Kidney glomerular epithelial cell (primary cell): ENCODE measurements around the gene PPP1R37.

Source experiments
- DNase-seq: peaks from one replicate; lab custom pipeline; 2025; lab: John Stamatoyannopoulos, UW

Gene PPP1R37

DNA sequence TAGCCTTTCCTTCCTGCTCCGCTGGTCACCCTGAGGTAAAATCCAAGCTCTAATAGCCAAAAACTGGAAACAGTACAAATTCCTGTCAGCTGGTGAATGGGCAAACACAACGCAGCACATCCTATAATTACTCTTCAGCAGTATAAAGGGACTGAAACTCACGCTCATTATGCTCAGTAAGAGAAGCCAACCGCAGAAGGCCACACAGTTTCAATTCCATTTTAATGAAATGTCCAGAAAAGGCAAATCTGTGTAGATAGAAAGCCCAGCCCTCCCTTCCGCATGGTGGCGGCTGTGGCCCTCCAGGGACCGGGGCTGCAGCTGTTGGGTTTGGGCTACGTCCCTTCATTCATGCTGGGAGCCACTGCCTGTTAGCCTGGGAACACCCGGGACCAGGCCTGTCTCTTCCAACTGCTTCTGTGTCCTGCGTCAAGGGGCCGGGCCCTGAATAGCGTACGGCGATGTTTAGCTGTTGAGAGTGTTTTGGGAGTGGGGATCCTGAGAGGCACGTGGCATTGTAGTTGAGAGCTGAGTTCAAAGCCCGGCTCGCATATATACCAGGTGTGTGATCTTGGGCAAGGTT, 44.3 kb downstream of the PPP1R37 start:
- no peak for DNase-seq

DNA sequence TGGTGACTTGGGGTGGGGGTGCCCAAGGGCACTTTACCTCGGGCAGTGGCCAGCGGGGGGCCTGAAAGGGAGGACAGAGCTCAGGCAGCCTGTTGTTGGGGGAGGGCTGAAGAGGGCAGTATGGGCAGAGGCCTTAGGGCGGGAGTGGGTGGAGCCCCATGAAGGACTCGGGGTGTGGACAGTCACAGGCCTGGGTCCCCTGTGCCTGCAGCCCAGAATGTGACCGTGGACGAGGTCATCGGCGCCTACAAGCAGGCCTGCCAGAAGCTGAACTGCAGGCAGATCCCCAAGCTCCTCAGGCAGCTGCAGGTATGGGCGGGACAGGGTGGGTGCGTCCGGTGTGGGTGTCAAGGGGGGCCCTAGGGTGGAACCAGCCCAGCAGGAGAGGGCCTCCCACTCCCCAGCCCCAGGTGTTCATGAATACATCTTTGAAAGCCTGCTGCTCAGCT, 45.3 kb downstream of the PPP1R37 start:
- no peak for DNase-seq

DNA sequence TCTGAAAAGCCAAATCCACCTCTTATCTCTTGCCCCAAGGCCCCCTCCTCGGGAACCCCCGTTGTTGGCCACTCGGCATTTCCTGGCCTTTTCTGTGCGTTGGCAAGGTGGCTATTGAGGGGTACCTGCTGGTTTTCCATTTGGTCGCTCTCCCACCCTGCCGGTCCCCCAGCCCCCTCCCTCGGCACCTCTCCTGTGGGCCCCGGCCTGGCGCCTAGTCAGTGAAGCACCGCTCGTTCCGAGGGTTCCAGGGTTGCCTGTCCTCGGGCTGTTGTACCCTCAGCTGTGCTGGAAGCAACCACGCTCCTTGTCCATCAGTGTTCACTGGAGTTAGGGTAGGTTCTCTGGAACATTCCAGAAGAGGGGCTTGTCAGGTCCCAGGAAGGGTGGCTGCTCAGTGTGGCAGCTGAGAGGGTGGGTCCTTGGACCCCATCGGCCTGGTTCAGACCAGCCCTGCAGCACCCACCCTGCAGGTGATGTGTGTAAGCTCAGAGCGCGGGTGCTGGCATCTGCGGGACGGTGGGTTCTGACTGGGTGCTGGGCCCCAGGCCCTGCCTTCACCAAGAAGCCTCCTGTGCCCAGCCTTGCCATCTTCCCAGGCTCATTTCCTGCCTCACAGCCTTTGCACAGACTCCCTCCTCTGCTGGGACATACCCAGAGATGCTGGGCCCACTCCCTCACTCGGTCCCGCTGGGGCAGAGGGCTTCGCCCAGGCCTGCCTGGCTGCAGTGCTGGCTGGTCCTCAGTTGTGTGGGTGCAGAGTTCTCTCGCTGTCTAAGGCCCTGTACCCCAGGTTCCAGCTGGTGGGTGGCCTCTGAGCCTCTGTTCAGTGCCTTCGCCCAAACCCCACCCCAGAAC, 46.5 kb downstream of the PPP1R37 start:
- no peak for DNase-seq

DNA sequence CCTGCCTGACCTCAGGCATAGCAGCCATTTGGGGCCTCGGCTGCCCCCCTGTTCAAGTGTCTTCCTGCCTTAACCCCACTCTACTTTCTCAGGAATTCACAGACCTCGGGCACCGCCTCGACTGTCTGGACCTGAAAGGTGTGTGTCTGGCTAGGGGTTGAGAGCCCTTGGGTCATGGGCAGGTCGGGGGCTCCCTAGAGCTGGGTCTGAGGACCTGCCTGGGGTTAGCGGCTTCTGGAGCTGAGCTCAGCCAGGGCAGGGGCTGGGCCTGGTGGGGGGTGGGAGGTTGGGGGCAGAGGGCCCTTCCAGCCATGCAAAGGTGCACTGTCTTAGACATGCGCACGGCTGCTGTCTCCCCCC, 47.1 kb downstream of the PPP1R37 start:
- no peak for DNase-seq

DNA sequence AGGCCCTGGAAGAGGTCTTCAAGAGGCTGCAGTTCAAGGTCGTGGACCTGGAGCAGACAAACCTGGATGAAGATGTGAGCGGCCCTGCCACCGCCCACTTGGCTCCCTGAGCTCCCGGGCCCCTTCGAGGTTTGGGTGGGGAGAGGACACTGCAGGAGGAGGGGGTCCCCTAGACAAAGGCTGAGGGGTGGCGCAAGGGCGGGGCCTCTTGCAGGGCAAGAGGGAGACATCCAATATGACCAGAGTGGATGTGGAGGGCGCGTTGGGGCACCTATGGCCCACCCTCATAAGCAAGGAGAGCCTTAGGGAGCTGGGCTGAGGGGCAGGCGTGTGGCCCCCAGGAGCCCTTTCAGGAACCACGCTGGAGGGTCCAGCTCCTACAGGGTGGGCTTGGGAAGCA, 47.6 kb downstream of the PPP1R37 start:
- DNase-seq, result no peak

DNA sequence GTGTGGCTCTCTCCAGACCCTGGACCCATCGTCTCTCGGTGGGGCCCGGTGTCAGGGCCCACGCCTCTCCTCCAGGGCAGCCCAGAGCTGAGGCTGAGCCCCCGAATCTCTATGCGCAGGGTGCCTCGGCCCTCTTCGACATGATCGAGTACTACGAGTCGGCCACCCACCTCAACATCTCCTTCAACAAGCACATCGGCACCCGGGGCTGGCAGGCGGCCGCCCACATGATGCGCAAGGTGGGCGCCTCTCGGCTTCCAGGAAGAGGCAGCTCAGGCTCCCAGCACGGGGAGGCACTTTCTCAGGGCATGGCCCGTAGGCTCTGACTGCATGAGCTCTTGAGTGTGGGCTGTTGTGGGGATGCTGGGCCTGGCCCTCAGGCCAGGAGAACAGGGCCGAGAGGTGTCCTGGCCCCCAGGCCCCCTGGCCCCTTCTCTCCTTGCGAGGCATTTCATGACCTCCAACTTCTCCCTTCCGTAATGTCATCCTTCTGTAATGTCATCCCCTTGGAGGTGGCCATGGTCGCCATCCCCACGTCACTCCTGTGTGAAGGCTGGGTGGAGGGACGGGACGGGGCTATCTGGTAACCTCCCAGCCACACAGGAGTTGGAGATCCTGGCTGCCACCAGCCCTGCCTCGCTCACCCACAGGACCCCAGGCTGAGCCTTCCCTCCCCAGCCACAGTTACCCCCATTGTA, 48.4 kb downstream of the PPP1R37 start:
- DNase-seq, result no peak

DNA sequence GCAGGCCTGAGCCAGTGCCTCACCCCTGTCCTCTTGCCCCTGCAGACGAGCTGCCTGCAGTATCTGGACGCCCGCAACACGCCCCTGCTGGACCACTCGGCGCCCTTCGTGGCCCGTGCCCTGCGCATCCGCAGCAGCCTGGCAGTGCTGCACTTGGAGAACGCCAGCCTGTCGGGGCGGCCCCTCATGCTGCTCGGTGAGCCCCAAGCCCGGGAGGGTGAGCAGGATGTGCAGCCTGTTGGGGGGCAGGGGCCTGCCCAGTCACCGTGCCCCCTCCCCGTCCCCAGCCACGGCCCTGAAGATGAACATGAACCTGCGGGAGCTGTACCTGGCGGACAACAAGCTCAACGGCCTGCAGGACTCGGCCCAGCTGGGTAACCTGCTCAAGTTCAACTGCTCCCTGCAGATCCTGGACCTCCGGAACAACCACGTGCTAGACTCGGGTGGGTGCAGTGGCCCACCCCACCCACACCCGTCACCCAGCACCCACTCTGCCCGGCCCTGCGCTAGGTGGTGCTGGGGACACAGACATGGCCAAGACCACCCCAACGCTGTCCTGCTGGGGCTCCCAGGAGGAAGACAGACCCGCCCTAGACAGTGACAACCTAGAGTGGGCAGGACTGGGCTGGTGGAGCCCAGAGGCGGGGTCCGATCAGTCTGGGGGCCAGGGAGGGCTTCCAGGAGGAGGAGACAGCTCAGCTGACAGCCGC, 49.2 kb downstream of the PPP1R37 start:
- no peak for DNase-seq

DNA sequence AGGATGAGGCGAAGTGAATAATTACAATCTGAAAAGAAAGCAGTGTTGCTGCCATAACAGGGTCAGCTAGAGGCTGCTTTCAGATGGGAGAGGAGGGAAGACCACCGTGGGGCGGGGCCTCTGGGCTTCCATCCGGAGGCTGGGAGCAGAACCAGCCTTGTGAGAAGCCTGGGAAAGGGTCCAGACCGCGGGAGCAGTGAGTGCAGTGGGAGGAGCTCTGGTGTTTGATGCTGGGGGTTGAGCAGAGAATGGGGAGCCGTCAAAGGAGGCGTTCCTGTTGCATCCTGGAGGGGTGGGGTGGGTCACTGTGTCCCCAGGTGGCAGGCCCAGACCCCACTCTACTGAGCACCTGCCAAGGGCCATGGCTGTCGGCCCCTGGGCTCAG, 49.7 kb downstream of the PPP1R37 start:
- DNase-seq, result no peak

DNA sequence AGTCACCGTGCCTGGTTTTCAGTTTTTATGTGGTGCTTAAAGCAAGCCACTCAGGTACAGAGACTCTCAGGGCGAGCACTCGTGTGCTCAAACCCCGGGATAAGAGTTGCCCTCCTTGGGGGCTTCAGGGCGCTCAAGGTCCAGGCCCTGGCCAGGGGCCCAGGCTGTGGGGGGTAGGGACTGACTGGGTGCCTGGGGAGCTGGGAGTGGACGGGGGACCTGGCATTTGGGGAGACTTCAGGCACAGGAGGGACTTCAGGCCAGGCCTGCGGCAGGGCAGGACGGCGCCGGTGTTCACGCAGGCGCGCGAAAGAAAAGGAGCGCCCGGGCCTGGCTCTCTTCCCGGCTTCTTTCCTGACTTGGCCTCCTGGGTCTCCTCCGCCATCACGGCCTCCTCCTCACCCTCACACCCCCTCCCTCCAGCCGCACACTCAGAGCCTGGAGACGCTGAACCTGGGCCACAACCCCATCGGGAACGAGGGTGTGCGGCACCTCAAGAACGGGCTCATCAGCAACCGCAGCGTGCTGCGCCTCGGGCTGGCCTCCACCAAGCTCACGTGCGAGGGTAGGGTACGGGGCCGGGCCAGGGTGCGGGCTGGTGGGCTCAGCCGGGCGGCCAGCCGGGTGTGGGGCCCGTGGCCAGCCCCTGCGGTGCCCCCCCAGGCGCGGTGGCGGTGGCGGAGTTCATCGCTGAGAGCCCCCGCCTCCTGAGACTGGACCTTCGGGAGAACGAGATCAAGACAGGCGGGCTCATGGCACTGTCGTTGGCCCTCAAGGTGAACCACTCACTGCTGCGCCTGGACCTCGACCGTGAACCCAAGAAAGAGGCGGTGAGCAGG, 51.7 kb downstream of the PPP1R37 start:
- no peak for DNase-seq

DNA sequence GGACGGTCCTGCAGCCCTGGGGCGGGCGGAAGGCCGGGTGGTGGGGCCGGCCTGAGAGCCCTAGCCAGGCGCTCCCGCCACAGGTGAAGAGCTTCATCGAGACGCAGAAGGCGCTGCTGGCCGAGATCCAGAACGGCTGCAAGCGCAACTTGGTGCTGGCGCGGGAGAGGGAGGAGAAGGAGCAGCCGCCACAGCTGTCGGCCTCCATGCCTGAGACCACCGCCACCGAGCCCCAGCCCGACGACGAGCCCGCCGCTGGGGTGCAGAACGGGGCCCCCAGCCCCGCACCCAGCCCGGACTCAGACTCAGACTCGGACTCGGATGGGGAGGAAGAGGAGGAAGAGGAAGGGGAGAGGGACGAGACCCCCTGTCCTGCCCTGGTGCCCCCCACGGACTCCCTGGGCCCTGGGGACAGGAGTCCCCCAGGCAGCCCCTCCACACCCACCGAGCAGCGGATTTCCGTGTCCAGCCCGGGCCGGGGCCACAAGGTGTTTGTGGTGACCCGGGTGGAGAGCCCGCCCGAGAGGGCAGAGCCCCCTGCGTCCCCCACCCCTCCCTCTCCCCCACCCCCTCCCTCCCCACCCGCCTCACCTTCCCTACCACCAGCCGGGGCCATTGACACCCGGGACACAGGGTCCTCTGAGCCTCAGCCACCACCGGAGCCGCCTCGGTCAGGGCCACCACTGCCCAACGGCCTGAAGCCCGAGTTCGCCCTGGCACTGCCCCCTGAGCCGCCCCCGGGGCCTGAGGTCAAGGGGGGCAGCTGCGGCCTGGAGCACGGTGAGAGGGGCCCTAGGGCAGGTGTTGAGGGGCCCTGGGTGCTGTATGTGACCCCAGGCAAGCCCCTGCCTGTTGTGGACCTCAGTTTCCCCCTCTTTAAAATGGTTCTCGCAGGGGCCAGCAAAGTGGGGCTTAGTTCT, 52.6 kb downstream of the PPP1R37 start:
- DNase-seq, result no peak

DNA sequence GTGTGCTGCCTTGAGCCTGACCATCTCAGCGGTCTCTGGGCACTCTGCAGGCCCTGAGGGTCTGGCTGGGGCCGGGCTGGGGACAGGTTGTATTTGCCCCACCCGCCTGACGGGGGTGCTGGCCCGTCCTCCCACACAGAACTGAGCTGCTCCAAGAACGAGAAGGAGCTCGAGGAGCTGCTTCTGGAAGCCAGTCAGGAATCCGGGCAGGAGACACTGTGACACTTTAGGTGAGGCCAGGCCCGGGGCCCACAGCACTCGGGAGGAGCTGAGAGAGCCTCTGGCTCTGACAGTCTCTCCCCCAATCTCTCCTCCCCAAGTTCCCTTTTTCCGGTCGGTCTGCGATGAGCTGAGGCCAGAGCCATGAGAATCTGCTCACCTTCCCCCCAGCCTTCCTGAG, 53.3 kb downstream of the PPP1R37 start:
- no peak for DNase-seq

DNA sequence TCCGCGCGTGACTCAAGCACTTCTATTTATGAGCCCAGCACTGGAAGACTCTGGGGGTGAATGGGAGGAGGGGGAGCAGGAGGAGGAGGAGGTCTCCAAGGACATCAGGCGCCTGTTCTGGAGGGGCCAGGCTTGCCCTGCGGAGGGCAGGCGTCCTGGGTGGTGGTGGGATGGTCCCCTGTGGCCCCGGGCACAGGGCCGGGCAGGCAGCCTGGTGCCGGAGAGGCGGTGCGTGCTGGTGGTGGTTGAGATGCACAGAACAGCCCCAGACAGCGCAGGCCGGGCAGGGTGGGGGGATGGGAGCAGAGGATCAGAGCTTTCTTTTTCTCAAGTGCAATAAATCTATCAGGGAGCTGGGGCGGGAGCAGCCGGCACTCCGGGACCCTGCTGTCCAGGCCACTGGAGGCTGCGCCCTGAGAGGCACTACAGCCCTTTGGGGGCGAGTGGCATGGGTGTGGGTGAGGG, 53.8 kb downstream of the PPP1R37 start:
- no peak for DNase-seq

DNA sequence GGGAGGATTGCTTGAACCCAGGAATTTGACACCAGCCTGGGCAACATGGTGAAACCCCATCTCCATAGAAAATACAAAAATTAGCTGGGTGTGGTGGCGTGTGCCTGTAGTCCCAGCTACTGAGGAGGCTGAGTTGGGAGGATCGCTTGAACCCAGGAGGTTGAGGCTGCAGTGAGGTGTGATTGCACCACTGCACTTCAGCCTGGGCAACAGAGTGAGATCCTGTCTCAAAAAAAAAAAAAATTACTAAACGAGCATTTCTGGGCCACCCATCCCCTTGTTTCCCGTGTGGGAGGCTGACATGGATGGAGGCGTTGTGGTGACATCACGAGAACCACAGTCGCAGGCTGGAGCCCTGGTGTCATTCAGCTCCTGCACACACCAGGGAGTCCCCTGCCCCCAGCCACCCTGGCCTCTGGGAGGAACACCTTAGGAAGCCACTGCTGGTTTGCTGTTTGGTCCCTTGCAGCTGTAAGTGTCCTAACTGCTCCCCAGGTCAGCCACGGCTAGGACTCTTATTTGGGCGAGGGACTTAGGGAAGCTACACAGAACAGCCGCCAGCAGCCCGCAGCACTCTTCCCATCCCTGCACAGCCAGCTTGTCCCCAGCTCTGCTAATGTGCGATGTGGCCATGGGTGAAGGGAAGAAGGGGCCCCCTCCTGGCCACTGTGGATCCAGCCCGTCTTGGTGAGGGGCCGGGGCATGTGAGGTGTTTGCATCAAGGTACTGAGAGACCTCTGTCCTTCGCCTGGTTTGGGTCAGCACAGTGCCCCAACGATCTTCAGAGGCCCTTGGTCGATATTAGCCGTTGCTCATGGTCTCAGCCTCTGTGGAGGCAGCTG, 55.1 kb downstream of the PPP1R37 start:
- DNase-seq, result no peak

DNA sequence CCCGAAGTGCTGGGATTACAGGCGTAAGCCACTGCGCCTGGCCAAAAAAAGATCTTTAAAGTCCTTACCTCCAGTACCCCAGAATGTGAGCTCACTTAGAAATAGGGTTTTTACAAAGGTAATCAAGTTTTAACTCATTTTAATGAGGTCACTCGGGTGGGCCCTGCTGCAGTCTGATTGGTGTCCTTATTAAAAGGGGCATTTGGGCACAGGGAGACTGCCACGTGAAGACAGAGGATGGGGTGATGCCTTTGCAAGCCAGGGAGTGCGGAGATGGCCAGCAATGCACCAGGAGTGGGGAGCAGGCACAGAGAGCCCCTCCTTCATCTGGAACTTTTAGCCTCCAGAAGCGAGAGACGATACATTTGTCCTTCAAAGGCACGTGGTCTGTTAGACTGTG, 56.1 kb downstream of the PPP1R37 start:
- no peak for DNase-seq

DNA sequence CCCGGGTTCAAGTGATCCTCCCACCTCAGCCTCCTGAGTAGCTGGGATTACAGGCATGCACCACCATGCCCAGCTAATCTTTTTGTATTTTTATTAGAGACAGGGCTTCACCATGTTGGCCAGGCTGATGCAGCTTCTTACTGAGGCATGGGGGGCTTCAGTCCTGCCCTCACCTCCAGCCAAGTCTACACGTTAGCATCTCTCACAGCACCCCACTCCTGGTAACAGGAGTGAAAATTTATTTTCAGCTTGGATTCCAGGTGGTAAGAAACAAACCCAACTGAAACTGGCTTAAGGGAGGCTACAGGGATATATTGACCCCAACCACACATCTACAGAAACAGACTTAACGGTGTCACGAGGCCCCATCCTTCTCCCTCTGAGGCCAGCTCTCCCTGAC, 57.2 kb downstream of the PPP1R37 start:
- DNase-seq, result no peak

DNA sequence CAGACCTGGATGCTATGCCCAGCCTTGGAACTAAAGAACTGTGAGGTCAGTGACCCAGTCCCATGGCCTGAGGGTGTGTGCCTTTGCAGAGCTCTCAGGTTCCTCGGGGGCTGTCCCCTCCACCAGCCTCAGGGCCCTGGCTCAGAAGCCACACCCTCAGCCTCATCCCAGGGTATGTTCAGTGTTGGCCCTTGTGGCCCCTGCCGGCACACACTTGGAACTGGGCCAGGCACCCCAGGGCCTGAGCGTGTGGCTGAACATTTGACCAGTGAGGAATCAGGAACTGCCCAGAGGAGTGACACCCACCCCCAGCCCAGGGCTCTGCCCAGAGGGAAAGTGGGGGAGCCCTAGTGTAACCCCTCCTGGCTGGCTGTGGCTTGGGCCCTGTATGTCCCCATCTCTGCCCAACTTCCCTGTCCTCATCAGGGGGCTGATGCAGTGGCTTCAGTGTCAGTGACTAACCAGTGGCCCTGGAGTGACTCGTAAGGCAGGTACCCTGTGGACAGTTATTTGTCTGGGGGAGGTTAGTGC, 57.8 kb downstream of the PPP1R37 start:
- DNase-seq, result no peak

DNA sequence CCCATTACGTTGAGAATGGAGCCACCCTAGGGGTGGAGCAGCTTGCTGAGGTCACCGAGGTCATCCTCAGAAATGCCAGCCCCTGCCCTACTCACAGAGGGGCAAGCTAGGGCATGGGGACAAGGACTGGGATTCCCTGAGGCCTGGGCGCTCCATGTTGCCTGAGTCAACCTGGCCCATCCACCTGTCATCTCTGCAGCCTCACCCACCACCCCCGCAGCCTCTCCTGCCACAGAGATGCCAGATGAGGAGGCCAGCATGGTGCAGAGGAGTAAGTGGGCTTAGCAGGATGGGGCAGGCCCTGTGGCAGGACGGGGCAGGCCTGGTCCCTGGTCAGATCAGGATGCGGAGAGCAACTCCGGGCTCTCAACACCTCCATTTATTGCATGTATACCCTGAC, 58.3 kb downstream of the PPP1R37 start:
- no peak for DNase-seq

DNA sequence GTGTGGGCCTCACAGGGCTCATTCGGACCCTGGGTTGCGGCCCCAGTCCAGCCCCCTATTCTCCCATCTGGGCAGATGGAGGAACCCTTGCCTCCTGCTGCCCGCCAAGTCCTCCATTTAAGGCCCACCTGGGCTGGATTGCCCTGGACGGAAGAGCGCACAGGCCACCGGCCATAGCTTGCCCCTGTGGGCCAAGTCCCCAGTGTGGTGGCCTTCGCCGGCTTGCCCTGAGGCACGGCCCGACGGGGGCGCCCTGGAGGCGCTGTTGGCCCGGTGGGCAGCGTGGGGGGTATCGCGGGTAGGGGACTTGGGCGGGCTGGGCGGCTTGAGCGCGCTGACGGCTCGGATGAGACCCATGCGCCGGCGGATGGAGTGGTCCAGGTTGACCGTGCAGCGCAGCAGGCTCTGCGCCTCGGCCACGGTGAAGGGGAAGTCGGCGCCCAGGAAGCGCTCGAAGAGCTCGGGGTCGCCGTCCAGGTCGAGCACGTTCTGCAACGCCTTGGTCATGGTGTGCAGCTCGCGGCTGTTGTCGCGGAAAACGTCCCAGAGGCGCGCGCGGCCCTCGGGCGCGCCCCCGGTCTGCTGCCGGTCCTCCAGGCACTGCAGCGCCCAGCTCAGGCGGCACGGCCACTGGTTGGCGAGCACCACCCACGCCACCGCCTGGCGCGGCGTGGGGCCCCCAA, 59.0 kb downstream of the PPP1R37 start:
- DNase-seq, result no peak
